H1 (cell line): Measurements from ENCODE around the gene SLAMF1. TPM values are rescaled to one million over a fixed set of nuclear protein-coding genes. Genes with fewer than 3 reads are reported as not detected.

ENCODE experiments used
- CTCF ChIA-PET: fragments of 300-600 bp; sonication (Branson Sonifier 250); formaldehyde crosslinking; loops from one replicate; lab custom pipeline; 2021; ENCODE audit not compliant: partially characterized antibody; lab: Charles Lee
- POLR2A ChIA-PET: fragments of 300-600 bp; sonication (Branson Sonifier 250); formaldehyde crosslinking; loops from one replicate; lab custom pipeline; 2021; ENCODE audit warnings: inconsistent platforms; ENCODE audit not compliant: partially characterized antibody; lab: Charles Lee
- DNase-seq, 2 experiments: peaks; one replicate each; pipeline versions ENCODE4 v3.0.0 to v3.0.0-alpha.2; 2010 to 2022; ENCODE audit warnings: low spot score in 2 of 2, low read depth in 1 of 2, mixed read lengths in 1 of 2
- FAIRE-seq: peaks from 2 replicates; lab custom pipeline; 2011; peaks lifted over from hg19 to GRCh38; lab: Jason Lieb, UNC
- H2AFZ ChIP-seq: 2 replicates; pipeline ENCODE4 v1.8.1; 2012; ENCODE audit warnings: low read length, inconsistent platforms
- H2AK5ac ChIP-seq: 2 replicates; pipeline ENCODE4 v1.6.1; 2013; ENCODE audit warnings: low read depth, low read length
- H2BK120ac ChIP-seq: replicated peaks from 2 replicates; pipeline ENCODE3; 2013; ENCODE audit warnings: low read depth, low read length, inconsistent platforms
- H2BK12ac ChIP-seq: 2 replicates; pipeline ENCODE4 v1.6.1; 2013; ENCODE audit warnings: low read depth, low read length
- H2BK15ac ChIP-seq: 2 replicates; pipeline ENCODE4 v1.6.1; 2013; ENCODE audit warnings: low read length
- H2BK20ac ChIP-seq: 2 replicates; pipeline ENCODE4 v1.6.1; 2013; ENCODE audit warnings: low read length
- H2BK5ac ChIP-seq: 2 replicates; pipeline ENCODE4 v1.6.1; 2013; ENCODE audit warnings: low read depth, low read length
- H3K14ac ChIP-seq: 2 replicates; pipeline ENCODE4 v1.6.1; 2013; ENCODE audit warnings: inconsistent platforms; ENCODE audit not compliant: insufficient read length
- H3K18ac ChIP-seq: 2 replicates; pipeline ENCODE4 v1.6.1; 2013; ENCODE audit warnings: low read length; ENCODE audit errors: extremely low read depth
- H3K23ac ChIP-seq: 2 replicates; pipeline ENCODE4 v1.6.1; 2013; ENCODE audit warnings: inconsistent platforms; ENCODE audit not compliant: insufficient read length
- H3K23me2 ChIP-seq: 2 replicates; pipeline ENCODE4 v1.6.1; 2013; ENCODE audit warnings: low read depth, low read length
- H3K27ac ChIP-seq: 2 replicates; pipeline ENCODE4 v1.6.1; 2011; ENCODE audit warnings: low read depth, low read length, inconsistent platforms
- H3K27me3 ChIP-seq, 4 experiments: replicated peaks in 1 of 4; 1 replicate in 1 of 4; 2 replicates in 3 of 4; pipeline versions ENCODE4 v1.6.1 to v1.8.1; 2011 to 2013; ENCODE audit warnings: low read length in 3 of 4, mild to moderate bottlenecking in 3 of 4, inconsistent platforms in 2 of 4, mixed read lengths in 2 of 4, moderate library complexity in 1 of 4; ENCODE audit not compliant: control insufficient read depth in 3 of 4, insufficient read depth in 3 of 4; ENCODE audit errors: extremely low read depth in 1 of 4
- H3K36me3 ChIP-seq, 4 experiments: 2 replicates each; pipeline versions ENCODE4 v1.6.1 to v1.8.1; 2011 to 2013; ENCODE audit warnings: mild to moderate bottlenecking in 4 of 4, low read length in 3 of 4, moderate library complexity in 2 of 4, control low read depth in 1 of 4, inconsistent platforms in 1 of 4; ENCODE audit not compliant: insufficient read depth in 4 of 4, control insufficient read depth in 2 of 4
- H3K4ac ChIP-seq: replicated peaks from 2 replicates; pipeline ENCODE3; 2013; ENCODE audit warnings: low read length, low read depth, mixed read lengths, inconsistent platforms; ENCODE audit not compliant: insufficient read length
- H3K4me1 ChIP-seq, 4 experiments: replicated peaks in 1 of 4; 1 replicate in 1 of 4; 2 replicates in 3 of 4; pipeline versions ENCODE4 v1.6.1 to v1.8.1; 2011 to 2013; ENCODE audit warnings: low read length in 3 of 4, inconsistent platforms in 2 of 4, mixed read lengths in 1 of 4; ENCODE audit not compliant: insufficient read depth in 4 of 4, control insufficient read depth in 3 of 4
- H3K4me2 ChIP-seq, 2 experiments: 2 replicates each; pipeline versions ENCODE4 v1.6.1 to v1.8.1; 2011 to 2013; ENCODE audit warnings: low read depth in 2 of 2, low read length in 2 of 2, control low read depth in 1 of 2, inconsistent platforms in 1 of 2, mild to moderate bottlenecking in 1 of 2; ENCODE audit not compliant: insufficient read depth in 1 of 2
- H3K4me3 ChIP-seq, 4 experiments: fragments of 200-600, 300-600 bp in 1 of 4; sonication (generic), shearing (Covaris generic), sonication (Bioruptor Twin) in 1 of 4; 2 replicates each; pipeline versions ENCODE4 v1.5.1 to v1.8.1; 2011 to 2016; ENCODE audit warnings: low read length in 4 of 4, low read depth in 3 of 4, control low read depth in 2 of 4, inconsistent platforms in 2 of 4, mild to moderate bottlenecking in 2 of 4, mixed read lengths in 1 of 4, moderate library complexity in 1 of 4; ENCODE audit not compliant: insufficient read depth in 2 of 4; ENCODE audit errors: extremely low read depth in 1 of 4
- H3K56ac ChIP-seq: replicated peaks from 2 replicates; pipeline ENCODE3; 2013; ENCODE audit warnings: low read depth, mild to moderate bottlenecking, mixed read lengths, low read length, inconsistent platforms; ENCODE audit not compliant: insufficient read length
- H3K79me1 ChIP-seq: 2 replicates; pipeline ENCODE4 v1.6.1; 2013; ENCODE audit warnings: low read depth, low read length, control low read depth
- H3K79me2 ChIP-seq, 2 experiments: 2 replicates each; pipeline versions ENCODE4 v1.6.1 to v1.8.1; 2012 to 2013; ENCODE audit warnings: low read length in 2 of 2, mild to moderate bottlenecking in 2 of 2, inconsistent platforms in 1 of 2; ENCODE audit not compliant: insufficient read depth in 2 of 2, control insufficient read depth in 1 of 2
- H3K9ac ChIP-seq, 4 experiments: replicated peaks in 1 of 4; 1 replicate in 1 of 4; 2 replicates in 3 of 4; pipeline versions ENCODE4 v1.6.1 to v1.8.1; 2011 to 2013; ENCODE audit warnings: low read depth in 3 of 4, low read length in 3 of 4, control low read depth in 2 of 4, mild to moderate bottlenecking in 2 of 4, moderate library complexity in 2 of 4, inconsistent platforms in 1 of 4; ENCODE audit errors: extremely low read depth in 1 of 4
- H3K9me3 ChIP-seq, 2 experiments: 2 replicates each; pipeline versions ENCODE4 v1.6.1 to v1.8.1; 2012 to 2013; ENCODE audit warnings: mild to moderate bottlenecking in 2 of 2, moderate library complexity in 2 of 2, control low read depth in 1 of 2, inconsistent platforms in 1 of 2, low read depth in 1 of 2, low read length in 1 of 2, mixed read lengths in 1 of 2; ENCODE audit not compliant: insufficient read depth in 2 of 2
- H4K20me1 ChIP-seq, 2 experiments: replicated peaks in 1 of 2; 2 replicates each; pipeline versions ENCODE3 to v1.8.1; 2011 to 2013; ENCODE audit warnings: inconsistent platforms in 2 of 2, low read length in 2 of 2, mild to moderate bottlenecking in 1 of 2; ENCODE audit not compliant: insufficient read depth in 2 of 2, control insufficient read depth in 1 of 2
- H4K5ac ChIP-seq: 2 replicates; pipeline ENCODE4 v1.6.1; 2013; ENCODE audit warnings: low read length, low read depth, mixed read lengths, inconsistent platforms; ENCODE audit not compliant: insufficient read length
- H4K8ac ChIP-seq: 2 replicates; pipeline ENCODE4 v1.8.0; 2013; ENCODE audit warnings: mild to moderate bottlenecking, moderate library complexity, low read length, inconsistent platforms; ENCODE audit not compliant: insufficient read depth; ENCODE audit errors: extremely low read depth
- H4K91ac ChIP-seq: replicated peaks from 2 replicates; pipeline ENCODE3; 2013; ENCODE audit warnings: low read length, mixed read lengths, inconsistent platforms; ENCODE audit not compliant: insufficient read length
- ASH2L ChIP-seq: fragments of 200-600, 300-600 bp; sonication (generic); IDR thresholded peaks from one replicate; pipeline ENCODE4 v1.7.1; 2017; ENCODE audit warnings: low read length
- BACH1 ChIP-seq: IDR thresholded peaks from 2 replicates; pipeline ENCODE4 v1.6.1; 2012; ENCODE audit warnings: low read length, improper control_type of control experiment
- BCL11A ChIP-seq, 2 experiments: IDR thresholded peaks; one replicate each; pipeline ENCODE4 v1.6.1; 2011; ENCODE audit warnings: low read depth in 2 of 2, low read length in 2 of 2, mild to moderate bottlenecking in 2 of 2
- CBX5 ChIP-seq: fragments of 300-800, 300-1000 bp; sonication (generic); IDR thresholded peaks from 2 replicates; pipeline ENCODE4 v1.7.1; 2016; ENCODE audit warnings: antibody characterized with exemption, low read length, low read depth
- EP300 ChIP-seq, 2 experiments: IDR thresholded peaks; 1 replicate in 1 of 2; 2 replicates in 1 of 2; pipeline ENCODE4 v1.6.1; 2011 to 2012; ENCODE audit warnings: low read depth in 2 of 2, low read length in 2 of 2, mild to moderate bottlenecking in 2 of 2, borderline replicate concordance in 1 of 2, inconsistent platforms in 1 of 2, moderate library complexity in 1 of 2
- GABPA ChIP-seq: IDR thresholded peaks from 2 replicates; pipeline ENCODE4 v1.6.1; 2011; ENCODE audit warnings: mild to moderate bottlenecking, low read length, moderate library complexity, borderline replicate concordance; ENCODE audit not compliant: insufficient read depth
- HDAC2 ChIP-seq, 2 experiments: fragments of 300-600 bp in 1 of 2; sonication (generic) in 1 of 2; IDR thresholded peaks; 2 replicates each; pipeline ENCODE4 v1.6.1; 2011 to 2012; ENCODE audit warnings: low read depth in 2 of 2, low read length in 2 of 2, mild to moderate bottlenecking in 2 of 2, moderate library complexity in 2 of 2, borderline replicate concordance in 1 of 2, inconsistent platforms in 1 of 2
- RXRA ChIP-seq: IDR thresholded peaks from 2 replicates; pipeline ENCODE4 v1.6.1; 2011; ENCODE audit warnings: low read depth, mild to moderate bottlenecking, low read length, moderate library complexity; ENCODE audit not compliant: insufficient read depth
- SP2 ChIP-seq: IDR thresholded peaks from 2 replicates; pipeline ENCODE4 v1.6.1; 2012; ENCODE audit warnings: mild to moderate bottlenecking, low read length, inconsistent platforms
- SUZ12 ChIP-seq: fragments of 200-600 bp; sonication (generic); IDR thresholded peaks from 2 replicates; pipeline ENCODE4 v1.6.1; 2012; ENCODE audit warnings: mild to moderate bottlenecking, inconsistent platforms, low read length, moderate library complexity, mixed read lengths
- TAF7 ChIP-seq: optimal IDR thresholded peaks from 2 replicates; pipeline ENCODE3; 2011; ENCODE audit warnings: low read depth, mild to moderate bottlenecking, inconsistent platforms, low read length, moderate library complexity, borderline replicate concordance
- TBP ChIP-seq: IDR thresholded peaks from 2 replicates; pipeline ENCODE4 v1.6.1; 2011; ENCODE audit warnings: low read depth, low read length, improper control_type of control experiment
- TEAD4 ChIP-seq: IDR thresholded peaks from 2 replicates; pipeline ENCODE4 v1.6.1; 2012; ENCODE audit warnings: low read depth, low read length, inconsistent platforms, mixed read lengths
- WGBS, 2 experiments: shearing (Covaris generic) in 1 of 2; methylation state at CpG; one replicate each; pipeline versions ENCODE4 v1.1.6 to v1.1.7; 2013 to 2015; ENCODE audit warnings: low lambda C conversion rate in 2 of 2, mixed read lengths in 2 of 2, inconsistent platforms in 1 of 2, low coverage in 1 of 2, missing lambda C conversion rate in 1 of 2; ENCODE audit not compliant: insufficient replicate concordance in 2 of 2, insufficient coverage in 1 of 2, insufficient read length in 1 of 2; ENCODE audit errors: extremely low coverage in 1 of 2, missing lambda C conversion rate in 1 of 2; 5-methylcytosine and 5-hydroxymethylcytosine counted together
- polyA plus RNA-seq, 7 experiments: library from polyadenylated mRNA; depleted of rRNA in 3 of 7; stranded (reverse) in 5 of 7; unstranded in 2 of 7; fragments of >200 nt in 5 of 7; fragments of 200-250 nt in 2 of 7; gene quantifications; 1 replicate in 5 of 7; 2 replicates in 1 of 7; 4 replicates in 1 of 7; pipeline versions ENCODE4 v1.2.1 to v1.2.3, GENCODE V29; 2011 to 2013; ENCODE audit warnings: missing spikeins in 2 of 7, mixed read lengths in 2 of 7
- total RNA-seq: library from RNA; stranded (reverse); fragmentation: NEBNext Ultra II Directional; extraction: Animal tissue kit (Norgen Biotek cat#: 25700); gene quantifications from 2 replicates; pipeline ENCODE4 v1.2.1, GENCODE V29; 2021

SLAMF1 gene
- total and polyA plus RNA-seq, 2 of the 8 experiments (the other 6 are each of a cell fraction or from before 2014, with no cell fraction given), result not detected

- POLR2A ChIA-PET, result no interaction called here
- no peak for TF ChIP-seq EP300 (IDR thresholded peaks at IDR 0.05; ENCODE audit: borderline replicate concordance in 1 of 2, low read depth in 2 of 2, low read length in 2 of 2)
- TF ChIP-seq SUZ12, result no peak
- no peak for TF ChIP-seq TAF7
- no peak for TF ChIP-seq SP2
- TF ChIP-seq HDAC2 (IDR thresholded peaks at IDR 0.05; ENCODE audit: borderline replicate concordance in 1 of 2, low read depth in 2 of 2, low read length in 2 of 2), result no peak
- no peak for TF ChIP-seq GABPA
- no peak for TF ChIP-seq TBP
- no peak for TF ChIP-seq BACH1
- no peak for TF ChIP-seq CBX5
- no peak for TF ChIP-seq ASH2L
- no peak for TF ChIP-seq BCL11A (IDR thresholded peaks at IDR 0.05; ENCODE audit: low read depth in 2 of 2, low read length in 2 of 2)
- no peak for TF ChIP-seq TEAD4
- no peak for TF ChIP-seq RXRA
Observed at GRCh38 chr1:160605792-160606479, 40.9 kb downstream of the SLAMF1 start.

More at GRCh38 chr1:160605792-160606479, 40.9 kb downstream of the SLAMF1 start:
- Histone ChIP-seq H2BK12ac (no peak overlapping the region), H3K4ac (no peak overlapping the region), H4K5ac (no peak overlapping the region), H3K9ac (no peak overlapping the region), H4K91ac (no peak overlapping the region), H3K18ac (no peak overlapping the region), H4K20me1 (no peaks in the 10 kb centered on the region), H2BK20ac (no peak overlapping the region), H3K56ac (no peak overlapping the region), H3K4me2 (no peak overlapping the region), H2AFZ (no peak overlapping the region), H3K23me2 (no peaks in the 10 kb centered on the region), H3K14ac (no peak overlapping the region), H3K27me3 (no peaks in the 10 kb centered on the region), H2AK5ac (no peak overlapping the region), H2BK5ac (no peak overlapping the region), H3K4me3 (no peak overlapping the region), H3K79me2 (no peaks in the 10 kb centered on the region), H3K4me1 (peaks cover 0 to 2% (median 0%) of the 10 kb centered on the region in 4 experiments; a peak in 1 of 7 replicates), H3K27ac (no peak overlapping the region), H3K23ac (no peak overlapping the region), H3K36me3 (no peaks in the 10 kb centered on the region), H4K8ac (peak overlapping the region; percentile 73; the same call in 1 of the 2 replicates), H3K79me1 (no peaks in the 10 kb centered on the region), H3K9me3 (peaks cover 0 to 8% of the 10 kb centered on the region in 2 experiments; a peak in 1 of 4 replicates), H2BK120ac (no peak overlapping the region), H2BK15ac (no peak overlapping the region)
- FAIRE-seq (no peak), DNase-seq (no peak)
- WGBS, 2 experiments, result 95% methylated on average over 4 of the region's 4 CpGs; no CpG with 5 or more reads in 1 of the 2 experiments
- CTCF ChIA-PET, result interaction anchor here (0.6 to 9.5 kb wide), 33 partner anchors 8 to 254 kb away, joined by 3 to 88 read pairs (median 5); no protein-coding TSS in a partner anchor
